ENCODE data around the gene SGSM2.
A peak's percentile ranks its signal among the peaks of the same experiment; 100 is the strongest.

SGSM2 gene

GRCh38 chr17:2398182-2398581 is 60.9 kb downstream of the SGSM2 start:
- peak in 1 of 2 experiments; percentile 44 for DNase-seq
- no peak for TF ChIP-seq POLR2A (IDR thresholded peaks at IDR 0.05; ENCODE audit: low read length)
- no peak for TF ChIP-seq GATA1 (IDR thresholded peaks at IDR 0.05; ENCODE audit: low read depth, low read length)

- TF ChIP-seq GATA1 (IDR thresholded peaks at IDR 0.05; ENCODE audit: low read depth, low read length) (no peak), POLR2A (IDR thresholded peaks at IDR 0.05; ENCODE audit: low read length) (no peak)
- DNase-seq = peak; percentile 63 to 72
Observed at GRCh38 chr17:2398655-2399571, 61.6 kb downstream of the SGSM2 start.

GRCh38 chr17:2399572-2400473 is 62.5 kb downstream of the SGSM2 start:
- peak; percentile 96 to 98 for DNase-seq
- TF ChIP-seq POLR2A (IDR thresholded peaks at IDR 0.05; ENCODE audit: low read length) = peak; percentile 87
- no peak for TF ChIP-seq GATA1 (IDR thresholded peaks at IDR 0.05; ENCODE audit: low read depth, low read length)

GRCh38 chr17:2400474-2400866 is 63.2 kb downstream of the SGSM2 start:
- TF ChIP-seq GATA1 (IDR thresholded peaks at IDR 0.05; ENCODE audit: low read depth, low read length) (no peak), POLR2A (IDR thresholded peaks at IDR 0.05; ENCODE audit: low read length) (no peak)
- DNase-seq = peak; percentile 67 to 75

- TF ChIP-seq GATA1 (IDR thresholded peaks at IDR 0.05; ENCODE audit: low read depth, low read length) = no peak
- TF ChIP-seq POLR2A (IDR thresholded peaks at IDR 0.05; ENCODE audit: low read length) = peak; percentile 49
- peak; percentile 96 to 98 for DNase-seq
Observed at GRCh38 chr17:2400877-2401425, 63.6 kb downstream of the SGSM2 start, which contains the start of gene MNT. TSS of gene MNT (minus strand) at chr17:2401060. CDS start at chr17:2400712, 348 bp downstream.

- no peak for TF ChIP-seq GATA1 (IDR thresholded peaks at IDR 0.05; ENCODE audit: low read depth, low read length)
- peak; percentile 13 for TF ChIP-seq POLR2A (IDR thresholded peaks at IDR 0.05; ENCODE audit: low read length)
- DNase-seq = peak; percentile 99
Observed at GRCh38 chr17:2401426-2402221, 64.3 kb downstream of the SGSM2 start.

- no peak for TF ChIP-seq POLR2A (IDR thresholded peaks at IDR 0.05; ENCODE audit: low read length)
- no peak for TF ChIP-seq GATA1 (IDR thresholded peaks at IDR 0.05; ENCODE audit: low read depth, low read length)
- no peak for DNase-seq
Observed at GRCh38 chr17:2402544-2402943, 65.2 kb downstream of the SGSM2 start.

- DNase-seq = no peak
- no peak for TF ChIP-seq POLR2A (IDR thresholded peaks at IDR 0.05; ENCODE audit: low read length)
Observed at GRCh38 chr17:2403044-2403443, 65.7 kb downstream of the SGSM2 start.

- no peak for TF ChIP-seq GATA1 (IDR thresholded peaks at IDR 0.05; ENCODE audit: low read depth, low read length)
- no peak for TF ChIP-seq POLR2A (IDR thresholded peaks at IDR 0.05; ENCODE audit: low read length)
- DNase-seq = no peak
Observed at GRCh38 chr17:2405247-2405926, 68.1 kb downstream of the SGSM2 start.

- TF ChIP-seq POLR2A (IDR thresholded peaks at IDR 0.05; ENCODE audit: low read length) = no peak
- no peak for TF ChIP-seq GATA1 (IDR thresholded peaks at IDR 0.05; ENCODE audit: low read depth, low read length)
- DNase-seq = peak in 1 of 2 experiments; percentile 32
Observed at GRCh38 chr17:2406271-2406902, 69.1 kb downstream of the SGSM2 start.

GRCh38 chr17:2406903-2407790 is 69.8 kb downstream of the SGSM2 start:
- peak in 1 of 2 experiments; percentile 44 for DNase-seq
- TF ChIP-seq POLR2A (IDR thresholded peaks at IDR 0.05; ENCODE audit: low read length) (no peak), GATA1 (IDR thresholded peaks at IDR 0.05; ENCODE audit: low read depth, low read length) (no peak)

Measured in erythroblast (primary cell).